Breast epithelium (tissue), 3 donors: ENCODE measurements around the gene PAXIP1.

Source experiments
- CTCF ChIP-seq, 3 donors: fragments of 450-650 bp; IDR thresholded peaks; one replicate each; pipeline ENCODE4 v1.5.1; 2016 to 2017; ENCODE audit warnings: antibody characterized with exemption in 3 of 3, mild to moderate bottlenecking in 3 of 3, moderate library complexity in 3 of 3
- POLR2A ChIP-seq: fragments of 450-650 bp; IDR thresholded peaks from one replicate; pipeline ENCODE4 v1.6.1; 2016; ENCODE audit warnings: antibody characterized with exemption, mild to moderate bottlenecking, moderate library complexity
- POLR2AphosphoS5 ChIP-seq, 3 donors: sonication (generic); formaldehyde crosslinking; IDR thresholded peaks; one replicate each; pipeline ENCODE4 v1.6.1; 2017; ENCODE audit warnings: antibody characterized with exemption in 3 of 3

GRCh38 chr7:154905146-154905545, 97.8 kb downstream of the PAXIP1 start:
- TF ChIP-seq POLR2A (no peak), CTCF (IDR thresholded peaks at IDR 0.05) (no peak), POLR2AphosphoS5 (IDR thresholded peaks at IDR 0.05) (no peak)
